Kidney epithelial cell (primary cell): Measurements from ENCODE around the gene SRRD. TPM values are rescaled to one million over a fixed set of nuclear protein-coding genes. Genes with fewer than 3 reads are reported as not detected.

Source experiments
- DNase-seq: peaks from one replicate; pipeline ENCODE4 v3.0.0-alpha.2; 2010; ENCODE audit warnings: low read depth
- H3K27me3 ChIP-seq: 2 replicates; pipeline ENCODE4 v1.6.0; 2011; ENCODE audit warnings: low read length; ENCODE audit not compliant: control insufficient read depth, insufficient read depth
- H3K36me3 ChIP-seq: 2 replicates; pipeline ENCODE4 v1.5.1; 2011; ENCODE audit warnings: low read length; ENCODE audit not compliant: control insufficient read depth, insufficient read depth
- H3K4me3 ChIP-seq: 2 replicates; pipeline ENCODE4 v1.5.1; 2011; ENCODE audit warnings: low read depth, mild to moderate bottlenecking, control low read depth, low read length
- total RNA-seq: library from RNA; depleted of rRNA; stranded (reverse); fragments of >200 nt; gene quantifications from 2 replicates; pipeline ENCODE4 v1.2.3, GENCODE V29; 2015
- TF ChIP-seq, protein P1 (sequence below): IDR thresholded peaks from 2 replicates; pipeline ENCODE4 v1.5.1; 2011; ENCODE audit warnings: mild to moderate bottlenecking, moderate library complexity, low read length, control low read depth, inconsistent platforms; ENCODE audit not compliant: insufficient read depth, poor library complexity, severe bottlenecking

SRRD gene
- total RNA-seq, 1 donor from 2014 or later, result 45.0 TPM

GRCh38 chr22:26452236-26453016 lies 31.3 kb upstream of the SRRD start:
- Histone ChIP-seq H3K4me3 (no peak overlapping the region), H3K36me3 (no peaks in the 10 kb centered on the region), H3K27me3 (no peaks in the 10 kb centered on the region)
- no peak for DNase-seq
- TF ChIP-seq, protein P1, sequence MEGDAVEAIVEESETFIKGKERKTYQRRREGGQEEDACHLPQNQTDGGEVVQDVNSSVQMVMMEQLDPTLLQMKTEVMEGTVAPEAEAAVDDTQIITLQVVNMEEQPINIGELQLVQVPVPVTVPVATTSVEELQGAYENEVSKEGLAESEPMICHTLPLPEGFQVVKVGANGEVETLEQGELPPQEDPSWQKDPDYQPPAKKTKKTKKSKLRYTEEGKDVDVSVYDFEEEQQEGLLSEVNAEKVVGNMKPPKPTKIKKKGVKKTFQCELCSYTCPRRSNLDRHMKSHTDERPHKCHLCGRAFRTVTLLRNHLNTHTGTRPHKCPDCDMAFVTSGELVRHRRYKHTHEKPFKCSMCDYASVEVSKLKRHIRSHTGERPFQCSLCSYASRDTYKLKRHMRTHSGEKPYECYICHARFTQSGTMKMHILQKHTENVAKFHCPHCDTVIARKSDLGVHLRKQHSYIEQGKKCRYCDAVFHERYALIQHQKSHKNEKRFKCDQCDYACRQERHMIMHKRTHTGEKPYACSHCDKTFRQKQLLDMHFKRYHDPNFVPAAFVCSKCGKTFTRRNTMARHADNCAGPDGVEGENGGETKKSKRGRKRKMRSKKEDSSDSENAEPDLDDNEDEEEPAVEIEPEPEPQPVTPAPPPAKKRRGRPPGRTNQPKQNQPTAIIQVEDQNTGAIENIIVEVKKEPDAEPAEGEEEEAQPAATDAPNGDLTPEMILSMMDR, result no peak

- H3K27me3 ChIP-seq, result no peaks in the 10 kb centered on the region
- no peaks in the 10 kb centered on the region for H3K36me3 ChIP-seq
- no peak for DNase-seq
- TF ChIP-seq, protein P1, result no peak
- H3K4me3 ChIP-seq, result no peak overlapping the region
These were observed 30.5 kb upstream of the SRRD start for GRCh38 chr22:26453216-26453615.

DNA sequence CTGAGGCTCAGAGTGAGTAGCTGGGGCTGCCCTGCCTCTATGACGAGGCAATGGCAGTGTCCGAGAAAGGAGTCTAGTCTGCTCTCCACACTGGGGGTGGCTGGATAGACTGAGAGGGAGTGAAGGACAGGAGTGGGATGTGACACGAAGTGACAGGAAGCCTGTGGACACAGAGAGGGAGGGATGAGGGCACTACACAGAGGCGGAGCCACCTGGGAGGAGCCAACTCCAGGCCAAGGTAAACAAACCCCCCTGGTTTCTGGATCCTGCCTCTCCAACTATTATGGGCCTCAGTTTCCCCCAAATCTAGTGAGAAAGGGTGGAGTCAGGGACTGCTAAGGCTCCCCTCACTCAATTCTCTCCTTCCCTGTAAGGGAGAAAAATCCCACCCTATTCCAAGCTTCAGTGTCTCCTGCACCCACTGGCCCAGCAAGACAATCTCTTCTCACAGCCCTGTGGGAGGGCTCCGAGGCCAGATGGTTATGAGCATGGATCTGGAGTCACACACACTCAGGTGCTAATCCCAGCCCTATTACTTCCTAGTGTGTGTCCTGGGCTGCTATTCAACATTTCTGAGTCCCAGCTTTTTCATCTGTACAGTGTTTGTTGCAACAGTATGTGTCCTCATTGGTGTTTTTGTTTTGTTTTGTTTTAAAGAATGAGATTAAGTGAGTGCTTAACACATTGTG lies 29.7 kb upstream of the SRRD start:
- TF ChIP-seq, protein P1, result no peak
- no peaks in the 10 kb centered on the region for H3K27me3 ChIP-seq
- no peak for DNase-seq
- H3K36me3 ChIP-seq, result no peaks in the 10 kb centered on the region
- no peak overlapping the region for H3K4me3 ChIP-seq

DNA sequence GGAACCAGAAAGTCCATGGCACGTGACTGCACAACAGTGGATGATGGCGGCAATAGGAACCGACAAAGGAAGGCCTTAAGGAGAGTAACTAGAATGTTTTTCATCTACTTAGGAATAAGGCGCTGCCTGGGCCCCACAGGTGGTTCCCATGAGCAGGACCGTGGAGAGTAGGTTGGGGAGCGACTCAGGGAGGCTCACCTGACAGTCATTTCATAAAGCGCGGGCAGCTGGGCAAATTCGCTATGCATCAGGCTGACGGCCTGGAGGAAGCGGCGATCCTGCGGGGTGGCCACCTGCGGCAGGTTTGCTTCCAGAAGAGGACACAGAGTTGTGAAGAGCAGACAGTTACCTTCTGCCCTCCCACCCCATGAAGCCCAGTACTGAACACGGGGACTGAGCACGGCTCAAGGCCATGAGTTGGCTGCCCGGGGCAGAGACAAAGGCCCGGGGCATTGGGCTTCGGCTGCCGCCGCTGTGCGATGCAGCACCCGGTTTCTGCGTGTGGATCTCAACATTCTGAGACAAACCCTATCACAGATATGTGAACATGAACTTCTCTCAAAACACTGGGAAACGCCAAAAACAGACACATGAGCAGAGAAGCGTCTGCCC lies 25.9 kb upstream of the SRRD start:
- DNase-seq, result no peak
- Histone ChIP-seq H3K36me3 (peaks cover 2% of the 10 kb centered on the region), H3K4me3 (no peak overlapping the region), H3K27me3 (no peaks in the 10 kb centered on the region)
- TF ChIP-seq, protein P1, result no peak

- TF ChIP-seq, protein P1, result no peak
- no peak for DNase-seq
- peaks cover 5% of the 10 kb centered on the region for H3K36me3 ChIP-seq
These were observed 23.5 kb upstream of the SRRD start for GRCh38 chr22:26460202-26460601.

More at GRCh38 chr22:26460202-26460601, 23.5 kb upstream of the SRRD start:
- H3K4me3 ChIP-seq, result no peak overlapping the region
- H3K27me3 ChIP-seq, result no peaks in the 10 kb centered on the region
